ENCODE results near the gene PLBD2. TPM values are rescaled to one million over a fixed set of nuclear protein-coding genes. Genes with fewer than 3 reads are reported as not detected.

PLBD2 gene
- polyA plus RNA-seq, 1 experiment, result 16.0 TPM

DNA sequence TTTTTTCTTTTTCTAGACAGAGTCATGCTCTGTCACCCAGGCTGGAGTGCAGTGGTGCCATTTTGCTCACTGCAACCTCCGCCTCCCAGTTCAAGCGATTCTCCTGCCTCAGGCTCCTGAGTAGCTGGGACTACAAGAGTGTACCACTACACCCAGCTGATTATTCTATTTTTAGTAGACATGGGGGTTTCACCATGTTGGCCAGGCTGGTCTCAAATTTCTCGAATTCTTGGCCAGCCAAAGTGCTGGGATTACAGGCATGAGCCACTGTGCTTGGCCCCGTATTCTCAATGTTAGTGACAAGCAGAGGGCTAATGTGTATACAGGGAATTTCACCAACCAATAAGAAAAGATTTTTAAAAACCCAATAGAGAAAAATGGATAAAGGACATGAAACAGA lies 8.4 kb downstream of the PLBD2 start:
- ChIA-PET POLR2A (interaction anchor here (0.6 to 0.8 kb wide), 2 partner anchors 32 to 446 kb away, joined by 3 to 12 read pairs; no protein-coding TSS in a partner anchor), CTCF (no interaction called here)
- no peak overlapping the region for H3K4me3 ChIP-seq (ENCODE audit: low read depth, low read length)

GRCh38 chr12:113368331-113368730 lies 9.9 kb downstream of the PLBD2 start:
- DNase-seq (ENCODE audit: low read depth, low spot score), result no peak
- TF ChIP-seq, protein P1, sequence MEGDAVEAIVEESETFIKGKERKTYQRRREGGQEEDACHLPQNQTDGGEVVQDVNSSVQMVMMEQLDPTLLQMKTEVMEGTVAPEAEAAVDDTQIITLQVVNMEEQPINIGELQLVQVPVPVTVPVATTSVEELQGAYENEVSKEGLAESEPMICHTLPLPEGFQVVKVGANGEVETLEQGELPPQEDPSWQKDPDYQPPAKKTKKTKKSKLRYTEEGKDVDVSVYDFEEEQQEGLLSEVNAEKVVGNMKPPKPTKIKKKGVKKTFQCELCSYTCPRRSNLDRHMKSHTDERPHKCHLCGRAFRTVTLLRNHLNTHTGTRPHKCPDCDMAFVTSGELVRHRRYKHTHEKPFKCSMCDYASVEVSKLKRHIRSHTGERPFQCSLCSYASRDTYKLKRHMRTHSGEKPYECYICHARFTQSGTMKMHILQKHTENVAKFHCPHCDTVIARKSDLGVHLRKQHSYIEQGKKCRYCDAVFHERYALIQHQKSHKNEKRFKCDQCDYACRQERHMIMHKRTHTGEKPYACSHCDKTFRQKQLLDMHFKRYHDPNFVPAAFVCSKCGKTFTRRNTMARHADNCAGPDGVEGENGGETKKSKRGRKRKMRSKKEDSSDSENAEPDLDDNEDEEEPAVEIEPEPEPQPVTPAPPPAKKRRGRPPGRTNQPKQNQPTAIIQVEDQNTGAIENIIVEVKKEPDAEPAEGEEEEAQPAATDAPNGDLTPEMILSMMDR (IDR thresholded peaks at IDR 0.05; ENCODE audit: low read depth, low read length), result no peak
- ChIA-PET CTCF (interaction anchor here (1.0 kb wide), 1 partner anchor 171 kb away, joined by 3 read pairs; no protein-coding TSS in a partner anchor), POLR2A (no interaction called here)
- Histone ChIP-seq H3K4me3 (ENCODE audit: low read depth, low read length) (no peak overlapping the region), H3K27ac (ENCODE audit: low read depth, low read length) (no peak overlapping the region), H3K27me3 (ENCODE audit: control insufficient read depth, insufficient read depth, low read length) (no peaks in the 10 kb centered on the region), H3K9me3 (ENCODE audit: control insufficient read depth, insufficient read depth, low read length) (no peaks in the 10 kb centered on the region; the same call in 1 of the 2 replicates)

More for the DNA sequence above, 8.4 kb downstream of the PLBD2 start:
- Histone ChIP-seq H3K27me3 (ENCODE audit: control insufficient read depth, insufficient read depth, low read length) (no peaks in the 10 kb centered on the region), H3K9me3 (ENCODE audit: control insufficient read depth, insufficient read depth, low read length) (no peaks in the 10 kb centered on the region; the same call in 1 of the 2 replicates), H3K27ac (ENCODE audit: low read depth, low read length) (no peak overlapping the region)
- TF ChIP-seq, protein P1 (IDR thresholded peaks at IDR 0.05; ENCODE audit: low read depth, low read length), result no peak
- no peak for DNase-seq (ENCODE audit: low read depth, low spot score)

- POLR2A ChIA-PET, result no interaction called here
- Histone ChIP-seq H3K4me3 (ENCODE audit: low read depth, low read length) (no peak overlapping the region), H3K27ac (ENCODE audit: low read depth, low read length) (no peak overlapping the region), H3K9me3 (ENCODE audit: control insufficient read depth, insufficient read depth, low read length) (no peaks in the 10 kb centered on the region), H3K27me3 (ENCODE audit: control insufficient read depth, insufficient read depth, low read length) (no peaks in the 10 kb centered on the region)
- DNase-seq (ENCODE audit: low read depth, low spot score), result no peak
- TF ChIP-seq, protein P1 (IDR thresholded peaks at IDR 0.05; ENCODE audit: low read depth, low read length), result no peak
- CTCF ChIA-PET, result interaction anchor here (0.6 to 1.0 kb wide), 2 partner anchors 94 to 172 kb away, joined by 3 to 6 read pairs; no protein-coding TSS in a partner anchor
Measured at GRCh38 chr12:113369391-113369985, 11.1 kb downstream of the PLBD2 start.

- POLR2A ChIA-PET, result no interaction called here
- CTCF ChIA-PET, result interaction anchor here (0.9 kb wide), 1 partner anchor 54 kb away, joined by 3 read pairs; no protein-coding TSS in a partner anchor
- no peak overlapping the region for H3K27ac ChIP-seq (ENCODE audit: low read depth, low read length)
- TF ChIP-seq, protein P1 (IDR thresholded peaks at IDR 0.05; ENCODE audit: low read depth, low read length), result no peak
- no peaks in the 10 kb centered on the region for H3K27me3 ChIP-seq (ENCODE audit: control insufficient read depth, insufficient read depth, low read length)
- H3K4me3 ChIP-seq (ENCODE audit: low read depth, low read length), result no peak overlapping the region
- H3K9me3 ChIP-seq (ENCODE audit: control insufficient read depth, insufficient read depth, low read length), result no peaks in the 10 kb centered on the region
- DNase-seq (ENCODE audit: low read depth, low spot score), result no peak
Measured at GRCh38 chr12:113370923-113371682, 12.7 kb downstream of the PLBD2 start.

GRCh38 chr12:113371808-113372207 lies 13.4 kb downstream of the PLBD2 start:
- TF ChIP-seq, protein P1 (IDR thresholded peaks at IDR 0.05; ENCODE audit: low read depth, low read length), result no peak
- H3K27ac ChIP-seq (ENCODE audit: low read depth, low read length), result no peak overlapping the region
- no peak overlapping the region for H3K4me3 ChIP-seq (ENCODE audit: low read depth, low read length)
- no peak for DNase-seq (ENCODE audit: low read depth, low spot score)
- POLR2A ChIA-PET, result no interaction called here
- H3K9me3 ChIP-seq (ENCODE audit: control insufficient read depth, insufficient read depth, low read length), result no peaks in the 10 kb centered on the region
- CTCF ChIA-PET, result interaction anchor here (1.3 kb wide), 1 partner anchor 90 kb away, joined by 3 read pairs; no protein-coding TSS in a partner anchor
- H3K27me3 ChIP-seq (ENCODE audit: control insufficient read depth, insufficient read depth, low read length), result no peaks in the 10 kb centered on the region

Data from AG04450 (cell line).